GM10266 (cell line): ENCODE measurements around the gene CPTP.

ENCODE experiments used
- DNase-seq: peaks from one replicate; pipeline ENCODE4 v3.0.0; 2012; ENCODE audit errors: extremely low spot score
- TF ChIP-seq, protein P1 (sequence below): IDR thresholded peaks from 2 replicates; pipeline ENCODE4 v1.5.1; 2012; ENCODE audit warnings: mild to moderate bottlenecking, low read depth; ENCODE audit not compliant: control insufficient read depth, insufficient read depth; ENCODE audit errors: missing control alignments

CPTP gene

DNA sequence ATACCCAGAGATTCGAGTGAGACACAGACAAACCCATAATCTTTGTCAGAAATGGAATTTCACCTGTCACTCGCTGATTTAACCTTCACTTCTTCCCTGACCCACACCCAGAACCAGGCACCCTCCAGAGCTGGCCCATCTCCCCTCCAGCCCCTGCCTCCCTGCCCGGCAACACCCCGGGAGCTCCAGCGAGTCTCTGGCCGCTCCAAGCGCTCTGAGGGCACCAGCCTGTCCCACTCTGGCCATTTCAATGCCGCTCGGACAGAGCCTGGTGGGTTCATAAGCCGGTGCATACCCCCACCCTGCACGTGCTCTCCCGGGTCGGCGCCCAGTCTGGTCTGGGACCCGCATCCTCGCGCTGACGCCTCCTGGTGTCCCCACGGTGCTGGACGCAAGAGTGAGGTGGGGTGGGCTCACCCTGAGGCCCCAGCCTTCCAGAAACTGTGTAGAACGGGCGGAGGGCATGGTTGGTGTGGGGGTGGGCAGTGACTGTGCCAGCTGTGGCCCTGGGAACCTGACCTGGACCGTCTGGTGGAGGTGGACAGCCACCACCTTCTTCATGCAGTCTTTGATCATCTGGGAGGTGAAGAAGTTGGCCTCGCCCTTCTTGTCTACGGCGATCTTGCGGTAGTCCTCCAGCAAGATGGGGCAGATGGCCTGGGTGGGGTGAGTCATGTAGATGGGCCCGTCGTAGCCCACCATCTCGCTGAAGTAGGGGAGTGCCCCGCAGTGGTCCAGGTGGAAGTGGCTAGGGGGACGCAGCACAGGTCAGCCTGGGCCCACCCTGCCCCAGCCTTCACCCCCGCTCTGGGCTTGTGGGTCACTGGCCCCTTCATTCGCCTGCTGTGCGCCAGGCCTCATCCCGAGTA, 5.6 kb upstream of the CPTP start:
- TF ChIP-seq, protein P1, sequence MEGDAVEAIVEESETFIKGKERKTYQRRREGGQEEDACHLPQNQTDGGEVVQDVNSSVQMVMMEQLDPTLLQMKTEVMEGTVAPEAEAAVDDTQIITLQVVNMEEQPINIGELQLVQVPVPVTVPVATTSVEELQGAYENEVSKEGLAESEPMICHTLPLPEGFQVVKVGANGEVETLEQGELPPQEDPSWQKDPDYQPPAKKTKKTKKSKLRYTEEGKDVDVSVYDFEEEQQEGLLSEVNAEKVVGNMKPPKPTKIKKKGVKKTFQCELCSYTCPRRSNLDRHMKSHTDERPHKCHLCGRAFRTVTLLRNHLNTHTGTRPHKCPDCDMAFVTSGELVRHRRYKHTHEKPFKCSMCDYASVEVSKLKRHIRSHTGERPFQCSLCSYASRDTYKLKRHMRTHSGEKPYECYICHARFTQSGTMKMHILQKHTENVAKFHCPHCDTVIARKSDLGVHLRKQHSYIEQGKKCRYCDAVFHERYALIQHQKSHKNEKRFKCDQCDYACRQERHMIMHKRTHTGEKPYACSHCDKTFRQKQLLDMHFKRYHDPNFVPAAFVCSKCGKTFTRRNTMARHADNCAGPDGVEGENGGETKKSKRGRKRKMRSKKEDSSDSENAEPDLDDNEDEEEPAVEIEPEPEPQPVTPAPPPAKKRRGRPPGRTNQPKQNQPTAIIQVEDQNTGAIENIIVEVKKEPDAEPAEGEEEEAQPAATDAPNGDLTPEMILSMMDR: no peak
- DNase-seq: no peak

DNA sequence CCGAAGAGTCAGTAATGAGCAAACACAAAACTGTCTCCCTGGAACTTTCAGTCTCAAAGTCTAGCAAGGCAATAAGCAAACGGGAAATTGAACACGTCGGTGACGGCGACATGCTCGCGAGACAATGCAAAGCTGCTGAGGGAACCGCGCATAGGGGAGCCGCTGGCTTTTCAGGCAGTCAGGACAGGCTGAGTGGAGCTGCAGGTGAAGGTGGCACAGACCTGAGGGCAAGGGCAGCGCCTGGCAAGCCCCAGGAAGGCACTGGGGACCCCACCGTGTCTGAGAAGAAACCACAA, 5.0 kb upstream of the CPTP start:
- no peak for DNase-seq
- TF ChIP-seq, protein P1: no peak

DNA sequence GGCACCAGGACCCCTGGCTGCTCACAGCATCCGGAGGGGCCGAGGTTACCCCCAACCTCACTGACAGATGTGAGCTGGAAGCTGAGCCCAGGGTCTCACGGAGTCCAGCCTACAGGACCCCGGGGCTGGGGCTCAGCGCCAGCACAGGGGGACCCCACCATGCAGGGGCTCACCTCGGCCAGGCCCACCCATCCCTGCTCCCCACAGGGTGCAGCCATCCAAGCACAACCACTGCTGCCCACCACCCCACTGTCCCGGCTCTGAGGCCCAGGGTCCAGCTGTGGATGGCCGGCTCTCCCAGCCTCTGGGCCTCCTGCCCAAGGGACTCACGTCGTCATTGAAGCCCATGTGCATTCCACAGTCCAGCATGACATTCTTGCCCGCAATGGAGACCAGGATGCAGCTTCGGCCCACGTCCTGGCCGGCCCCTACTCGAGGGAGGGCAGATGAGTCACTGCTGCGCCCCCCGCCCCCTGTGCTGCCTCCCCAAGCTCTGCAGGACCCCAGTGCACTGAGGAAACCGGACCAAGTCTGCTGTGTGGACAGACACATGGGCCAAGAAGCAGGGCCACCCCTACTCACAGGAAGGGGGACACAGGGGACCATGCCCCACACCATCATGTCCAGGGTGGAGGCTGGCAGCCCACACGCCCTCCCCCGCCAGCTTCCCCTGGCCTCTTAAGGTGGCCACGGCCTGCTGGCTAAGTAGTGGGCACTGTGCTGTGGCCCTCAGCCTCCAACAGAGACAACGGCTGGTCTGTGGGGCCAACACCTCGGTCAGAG, 3.7 kb upstream of the CPTP start:
- no peak for DNase-seq
- TF ChIP-seq, protein P1: no peak

DNA sequence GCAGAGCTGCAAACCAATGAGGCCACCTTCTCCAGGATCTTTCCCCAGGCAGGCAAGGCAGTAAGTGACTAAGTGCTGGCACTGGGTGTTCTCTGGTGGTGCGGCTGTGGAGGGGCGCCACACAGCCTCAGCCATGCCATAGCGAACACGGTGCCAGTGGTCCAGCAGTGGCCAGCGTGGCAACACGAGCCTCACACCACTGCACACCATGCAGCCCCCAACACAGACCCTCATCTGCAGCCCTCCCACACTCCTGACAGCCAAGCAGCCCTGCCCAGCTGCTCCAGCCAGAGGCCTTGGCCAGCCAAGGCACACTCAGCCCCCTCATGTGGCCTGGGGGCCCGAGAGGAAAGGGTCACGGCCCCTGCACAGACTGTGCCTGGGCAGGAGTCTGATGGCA, 3.1 kb upstream of the CPTP start:
- DNase-seq: no peak
- TF ChIP-seq, protein P1: no peak

DNA sequence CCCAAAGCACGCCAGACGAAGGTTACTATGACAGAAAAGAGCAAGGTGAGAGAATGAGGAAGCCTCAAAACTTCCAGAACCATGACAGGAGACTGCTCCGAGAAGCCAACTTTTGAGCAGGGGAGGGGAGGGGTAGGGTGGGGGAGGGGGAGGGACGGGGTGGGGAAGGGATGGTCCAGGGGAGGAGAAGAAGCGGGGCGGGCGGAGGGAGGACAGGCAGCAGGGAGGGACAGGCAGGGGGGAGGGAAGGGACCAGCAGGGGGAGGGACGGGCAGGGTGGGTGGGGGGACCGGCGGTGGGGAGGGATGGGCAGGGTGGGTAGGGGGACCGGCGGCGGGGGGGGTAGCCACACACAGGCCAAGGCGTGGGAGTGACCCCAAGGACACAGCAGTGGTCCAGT, 2.2 kb upstream of the CPTP start:
- DNase-seq: no peak
- TF ChIP-seq, protein P1: no peak

DNA sequence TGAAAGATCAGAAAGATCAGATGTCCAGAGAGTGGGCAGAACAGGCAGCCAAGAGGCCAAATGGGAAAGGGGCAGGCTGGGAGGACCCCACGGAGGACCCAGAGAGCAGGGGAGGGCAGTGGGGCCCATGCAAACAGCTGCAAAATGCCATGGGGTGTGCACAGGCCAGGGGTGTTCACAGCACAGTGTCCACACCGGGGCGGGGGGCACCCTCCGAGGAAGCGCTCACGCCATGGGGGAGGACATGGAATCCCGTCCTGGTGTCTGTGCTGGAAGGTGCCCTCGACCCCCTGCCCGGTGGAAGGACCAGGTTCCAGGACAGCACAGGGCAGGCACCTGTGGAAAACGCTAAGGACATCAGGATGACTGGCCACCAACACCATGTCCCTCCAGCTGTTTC, 1.6 kb upstream of the CPTP start:
- TF ChIP-seq, protein P1: no peak
- DNase-seq: no peak

DNA sequence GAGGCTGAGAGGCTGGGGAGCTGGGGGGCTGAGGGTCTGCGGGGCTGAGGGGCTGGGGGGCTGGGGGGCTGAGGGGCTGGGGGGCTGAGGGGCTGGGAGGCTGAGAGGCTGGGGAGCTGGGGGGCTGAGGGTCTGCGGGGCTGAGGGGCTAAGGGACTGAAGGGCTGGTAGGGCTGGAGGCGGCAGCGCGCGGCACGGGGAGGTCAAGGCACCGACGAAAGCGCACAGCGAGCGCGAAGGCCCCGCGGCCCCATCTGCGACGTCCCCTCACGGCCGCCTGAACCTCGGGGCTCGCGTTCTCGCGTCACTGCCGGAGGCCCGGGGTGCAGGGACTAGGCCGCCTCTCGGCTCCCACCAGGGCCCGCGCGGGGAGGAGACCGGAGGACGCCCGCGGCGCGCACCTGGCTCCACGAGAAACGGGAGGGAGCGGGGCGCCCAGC, 498 bp upstream of the CPTP start:
- no peak for DNase-seq
- TF ChIP-seq, protein P1: no peak
